Upper lobe of left lung (tissue), 6 donors: ENCODE measurements around the gene ADH5. TPM values are rescaled to one million over a fixed set of nuclear protein-coding genes. Genes with fewer than 3 reads are reported as not detected.
A peak's percentile ranks its signal among the peaks of the same experiment; 100 is the strongest.
"Not testable (repeated sequence)": the region's sequence is repeated elsewhere in the genome, so short reads cannot be mapped to it uniquely, and the experiment has no call there.

Experiments used
- ATAC-seq, 2 donors: fragments of 200-7000 bp; cut with Tn5 transposase; one replicate each; pipeline ENCODE4 v1.9.1; 2022; ENCODE audit warnings: mild to moderate bottlenecking in 2 of 2, moderate library complexity in 2 of 2; ENCODE audit not compliant: low FRiP score in 2 of 2
- DNase-seq, 2 donors: peaks; one replicate each; pipeline ENCODE4 v3.0.0-alpha.2; 2019 to 2020
- H3K27ac ChIP-seq, 4 donors: fragments of 200-600 bp; sonication (generic); one replicate each; pipeline ENCODE4 v1.5.1; 2016 to 2019
- H3K27me3 ChIP-seq, 4 donors: fragments of 200-600 bp; sonication (generic); one replicate each; pipeline ENCODE4 v1.5.1; 2017 to 2019
- H3K36me3 ChIP-seq, 4 donors: fragments of 200-600 bp; sonication (generic); one replicate each; pipeline ENCODE4 v1.5.1; 2016 to 2019
- H3K4me1 ChIP-seq, 4 donors: fragments of 200-600 bp; sonication (generic); one replicate each; pipeline ENCODE4 v1.5.1; 2018 to 2019
- H3K4me3 ChIP-seq, 4 donors: fragments of 200-600 bp; sonication (generic); one replicate each; pipeline ENCODE4 v1.5.1; 2017 to 2019; ENCODE audit warnings: mild to moderate bottlenecking in 2 of 4, moderate library complexity in 1 of 4
- H3K9me3 ChIP-seq, 4 donors: fragments of 200-600 bp; sonication (generic); one replicate each; pipeline ENCODE4 v1.5.1; 2018 to 2019
- CTCF ChIP-seq, 6 experiments: fragments of 450-650 bp in 4 of 6; fragments of 200-600 bp in 2 of 6; sonication (generic) in 2 of 6; IDR thresholded peaks; one replicate each; pipeline ENCODE4 v1.5.1; 2016 to 2019; ENCODE audit warnings: antibody characterized with exemption in 6 of 6
- EP300 ChIP-seq, 4 donors: sonication (generic); formaldehyde crosslinking; IDR thresholded peaks; one replicate each; pipeline ENCODE4 v1.5.1; 2017; ENCODE audit warnings: antibody characterized with exemption in 4 of 4, control low read depth in 2 of 4
- POLR2A ChIP-seq, 4 donors: fragments of 450-650 bp; IDR thresholded peaks; one replicate each; pipeline ENCODE4 v1.5.1; 2016 to 2017; ENCODE audit warnings: antibody characterized with exemption in 4 of 4, mild to moderate bottlenecking in 2 of 4
- POLR2AphosphoS5 ChIP-seq, 2 donors: sonication (generic); formaldehyde crosslinking; IDR thresholded peaks; one replicate each; pipeline ENCODE4 v1.5.1; 2017; ENCODE audit warnings: antibody characterized with exemption in 2 of 2
- WGBS, 2 donors: methylation state at CpG; one replicate each; pipeline ENCODE4 v1.1.5; 2017 to 2018; 5-methylcytosine and 5-hydroxymethylcytosine counted together
- total RNA-seq, 6 donors: library from RNA; depleted of rRNA in 4 of 6; stranded (reverse); fragments of >200 nt in 4 of 6; gene quantifications; one replicate each; pipeline versions ENCODE4 v1.1.0 to v1.2.1, GENCODE V29; 2016 to 2021
- donor health status: DM: no; HTN: no; CAD: no; lungs with moderate emphysema.
- donor health status: DM: no; HTN: yes; CAD: no; lungs with severe emphysema.

ADH5 gene
- total RNA-seq, 6 donors from 2014 or later: 46.1 to 188 (median 97.6) TPM

GRCh38 chr4:99088023-99088449, 552 bp downstream of the ADH5 start:
- Histone ChIP-seq H3K4me1 (peaks cover 15 to 42% (median 27%) of the 10 kb centered on the region in 4 donors), H3K27ac (peak overlapping the region; percentile 95 to 97 (median 96)), H3K4me3 (peak overlapping the region; percentile 78 to 91 (median 84)), H3K27me3 (no peaks in the 10 kb centered on the region), H3K36me3 (peaks cover under 1 to 20% (median 14%) of the 10 kb centered on the region in 4 donors), H3K9me3 (no peaks in the 10 kb centered on the region)
- DNase-seq (peak in 1 of 2 donors; percentile 85), ATAC-seq (peak; percentile 81 to 83)
- TF ChIP-seq POLR2A (IDR thresholded peaks at IDR 0.05) (no peak), CTCF (IDR thresholded peaks at IDR 0.05) (no peak)
- 6 to 14% methylated on average over 14 to 15 of the region's 15 CpGs for WGBS, 2 donors

- no peak overlapping the region for H3K4me3 ChIP-seq
- no peaks in the 10 kb centered on the region for H3K9me3 ChIP-seq
- WGBS, 2 donors: 93 to 94% methylated on average over 2 of the region's 2 CpGs
- H3K36me3 ChIP-seq: peaks cover 21 to 54% (median 40%) of the 10 kb centered on the region in 4 donors
- no peaks in the 10 kb centered on the region for H3K27me3 ChIP-seq
- TF ChIP-seq EP300 (IDR thresholded peaks at IDR 0.05) (no peak), POLR2AphosphoS5 (IDR thresholded peaks at IDR 0.05) (no peak), POLR2A (IDR thresholded peaks at IDR 0.05) (no peak), CTCF (IDR thresholded peaks at IDR 0.05) (no peak)
- no peak for ATAC-seq
- DNase-seq: no peak
- H3K4me1 ChIP-seq: peaks cover 12 to 24% (median 19%) of the 10 kb centered on the region in 4 donors
- peak overlapping the region in 1 of 4 donors; percentile 27 for H3K27ac ChIP-seq
Observed at GRCh38 chr4:99084595-99084994, 4.0 kb downstream of the ADH5 start.

- H3K9me3 ChIP-seq: no peaks in the 10 kb centered on the region
- peaks cover 7 to 20% (median 12%) of the 10 kb centered on the region in 4 donors for H3K4me1 ChIP-seq
- ATAC-seq (no peak), DNase-seq (no peak)
- 91 to 94% methylated on average over 5 of the region's 5 CpGs for WGBS, 2 donors
- no peak overlapping the region for H3K4me3 ChIP-seq
- no peaks in the 10 kb centered on the region for H3K27me3 ChIP-seq
- H3K27ac ChIP-seq: no peak overlapping the region
- peaks cover 26 to 77% (median 55%) of the 10 kb centered on the region in 4 donors for H3K36me3 ChIP-seq
- TF ChIP-seq EP300 (IDR thresholded peaks at IDR 0.05): no peak
- TF ChIP-seq CTCF (IDR thresholded peaks at IDR 0.05): no peak
- no peak for TF ChIP-seq POLR2AphosphoS5 (IDR thresholded peaks at IDR 0.05)
- TF ChIP-seq POLR2A (IDR thresholded peaks at IDR 0.05): no peak
Observed at GRCh38 chr4:99082192-99082591, 6.4 kb downstream of the ADH5 start.

GRCh38 chr4:99080869-99081268, 7.7 kb downstream of the ADH5 start:
- H3K36me3 ChIP-seq: peaks cover 26 to 90% (median 68%) of the 10 kb centered on the region in 4 donors
- not testable (repeated sequence) for H3K27me3 ChIP-seq, H3K4me1 ChIP-seq, DNase-seq, H3K27ac ChIP-seq, H3K9me3 ChIP-seq, ATAC-seq, H3K4me3 ChIP-seq
- 62 to 70% methylated on average over 6 of the region's 6 CpGs for WGBS, 2 donors

GRCh38 chr4:99079625-99080295, 8.8 kb downstream of the ADH5 start:
- Histone ChIP-seq H3K4me3 (no peak overlapping the region), H3K27me3 (no peaks in the 10 kb centered on the region), H3K36me3 (peaks cover 26 to 96% (median 75%) of the 10 kb centered on the region in 4 donors), H3K9me3 (no peaks in the 10 kb centered on the region), H3K27ac (no peak overlapping the region), H3K4me1 (peaks cover 0 to 6% (median 5%) of the 10 kb centered on the region in 4 donors)
- ATAC-seq (no peak), DNase-seq (no peak)
- TF ChIP-seq EP300 (IDR thresholded peaks at IDR 0.05) (no peak), POLR2AphosphoS5 (IDR thresholded peaks at IDR 0.05) (no peak), POLR2A (IDR thresholded peaks at IDR 0.05) (no peak), CTCF (IDR thresholded peaks at IDR 0.05) (no peak)
- 82 to 84% methylated on average over 5 of the region's 5 CpGs for WGBS, 2 donors
